8988T (cell line): Measurements from ENCODE around the gene SIRPB1.
"Not testable (repeated sequence)": the region's sequence is repeated elsewhere in the genome, so short reads cannot be mapped to it uniquely, and the experiment has no call there.

Experiments used
- DNase-seq: peaks from one replicate; pipeline ENCODE4 v3.0.0; 2011

The SIRPB1 gene

DNA sequence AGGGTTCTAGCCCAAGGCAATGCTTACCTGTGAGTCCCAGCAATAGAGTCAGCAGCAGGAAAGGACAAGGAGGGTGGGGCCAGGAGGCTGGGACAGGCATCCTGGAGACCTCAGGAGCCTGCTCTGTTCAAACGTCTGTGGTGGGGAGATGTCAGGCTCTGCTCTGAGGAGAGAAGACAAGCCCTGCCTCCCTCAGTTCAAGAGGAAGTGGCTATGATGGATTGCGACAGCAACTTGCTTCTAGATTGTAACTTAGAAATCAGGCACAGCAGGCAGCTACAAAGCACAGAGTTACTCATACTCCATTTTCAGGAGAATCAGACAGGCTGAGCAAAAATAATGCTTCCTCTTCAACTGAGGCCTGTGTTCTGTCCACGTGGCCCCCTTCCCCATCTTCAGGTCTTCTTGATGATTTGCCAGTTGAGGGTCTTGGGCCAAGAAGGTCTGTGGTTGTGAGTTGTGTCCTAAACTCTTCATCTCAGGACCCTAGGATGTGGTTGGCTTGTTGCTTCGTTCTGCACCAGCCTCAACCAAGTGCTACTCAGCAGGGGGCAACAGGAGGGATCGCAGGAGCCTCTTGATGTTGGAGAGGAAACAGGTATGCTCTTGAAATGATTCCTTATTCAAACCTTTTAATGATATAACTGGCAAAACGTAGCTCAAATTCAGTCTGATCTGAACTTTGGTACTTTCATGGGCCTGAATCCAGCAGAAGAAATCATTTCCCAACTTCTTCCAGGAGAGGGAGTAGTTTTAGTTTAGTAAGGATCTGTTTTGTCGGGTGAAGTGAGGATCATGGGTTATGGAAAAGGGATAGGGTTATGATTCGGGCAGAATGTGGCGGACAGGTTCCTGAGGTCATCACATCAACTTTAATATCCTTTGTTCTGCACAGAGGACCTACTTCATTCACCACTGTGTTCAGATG lies 31.0 kb downstream of the SIRPB1 start:
- DNase-seq = no peak

DNA sequence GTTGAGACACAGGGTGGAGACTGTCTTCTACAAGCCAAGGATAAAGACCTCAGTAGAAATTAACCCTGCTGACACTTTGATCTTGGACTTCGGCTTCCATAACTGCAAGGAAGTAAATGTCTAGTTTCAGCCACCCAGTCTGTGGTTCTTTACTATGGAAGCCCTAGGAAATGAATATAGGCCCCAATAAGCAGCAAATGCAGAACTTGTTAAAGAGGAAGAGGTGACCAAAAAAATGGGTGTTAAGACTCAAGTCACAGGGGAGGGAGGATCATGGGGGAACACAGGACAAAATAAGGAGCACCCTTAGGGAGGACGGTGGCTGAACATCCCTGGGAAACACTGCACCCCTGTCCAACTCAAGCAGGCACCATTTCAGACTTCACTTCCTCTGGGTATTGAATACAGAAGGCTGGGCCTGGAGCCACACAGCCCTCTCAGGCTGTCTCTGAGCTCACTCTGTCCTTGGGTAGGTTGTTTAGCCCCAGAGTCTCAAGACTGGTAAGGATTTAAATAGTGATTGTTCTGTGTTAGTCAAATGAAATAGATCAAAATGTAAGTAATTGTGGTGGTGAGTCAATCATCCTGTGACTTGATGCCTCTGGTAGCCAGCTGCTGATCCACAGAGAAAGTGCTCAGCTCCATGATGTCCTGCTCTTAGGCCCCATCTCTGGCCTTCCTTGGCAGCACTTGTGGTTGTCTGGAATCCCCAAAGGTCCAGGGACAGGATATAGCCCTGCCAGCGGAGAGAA lies 31.9 kb downstream of the SIRPB1 start:
- DNase-seq = no peak

DNA sequence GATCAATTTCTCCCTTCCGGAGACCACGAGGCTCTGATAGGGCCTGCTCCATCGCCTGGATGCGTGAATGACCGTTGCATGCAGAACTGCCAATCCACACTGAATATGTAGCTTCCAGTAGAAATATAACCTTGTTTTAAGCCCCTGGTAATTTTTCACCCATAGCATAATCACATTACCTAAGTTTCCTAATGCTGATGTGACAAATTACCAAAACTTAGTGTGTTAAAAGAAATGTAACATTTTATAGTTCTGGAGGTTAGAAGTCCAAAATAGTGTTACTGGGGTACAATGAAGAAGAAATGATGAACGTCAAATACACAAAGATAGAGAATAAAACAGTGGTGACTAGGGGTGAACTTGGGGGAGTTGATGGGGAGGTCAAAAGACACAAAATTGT lies 40.3 kb downstream of the SIRPB1 start:
- no peak for DNase-seq

DNA sequence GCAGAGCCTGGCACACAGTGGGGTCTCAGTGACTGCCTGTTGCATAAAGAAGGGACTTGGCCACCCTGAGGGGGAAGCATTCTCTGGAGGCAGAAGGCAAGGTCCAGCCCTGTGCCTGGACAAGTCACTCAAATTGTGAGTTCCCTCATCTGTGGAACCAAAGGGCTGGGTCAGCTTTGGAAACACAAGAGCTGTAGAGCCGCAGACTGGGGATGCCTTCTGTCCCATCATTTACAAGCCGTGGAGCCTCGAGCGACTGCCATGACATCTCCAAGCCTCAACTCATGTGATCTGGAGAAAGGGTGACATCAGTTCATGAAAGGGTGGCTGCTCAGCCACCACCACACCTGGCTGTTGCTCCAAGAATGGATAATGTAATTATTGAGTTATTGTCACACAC lies 41.9 kb downstream of the SIRPB1 start:
- no peak for DNase-seq

DNA sequence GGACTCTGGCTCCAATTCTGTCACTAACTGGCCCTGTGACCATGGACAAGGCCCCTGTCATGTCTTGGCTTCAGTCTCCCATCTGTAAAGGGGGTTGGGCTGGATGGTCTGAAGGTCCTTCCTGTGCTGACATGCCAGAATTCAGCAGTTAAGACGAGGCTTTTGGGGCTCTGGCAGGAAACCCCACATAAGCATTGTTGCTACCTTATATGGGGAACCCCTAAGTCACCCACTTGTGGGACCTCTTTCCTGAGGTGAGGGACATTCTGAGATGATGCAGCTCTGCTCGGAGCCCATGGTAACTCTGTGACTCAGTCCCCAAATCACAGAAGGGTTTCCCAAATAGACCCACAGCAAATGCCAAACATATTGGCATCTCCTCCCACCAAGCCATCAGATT lies 42.5 kb downstream of the SIRPB1 start:
- not testable (repeated sequence) for DNase-seq

DNA sequence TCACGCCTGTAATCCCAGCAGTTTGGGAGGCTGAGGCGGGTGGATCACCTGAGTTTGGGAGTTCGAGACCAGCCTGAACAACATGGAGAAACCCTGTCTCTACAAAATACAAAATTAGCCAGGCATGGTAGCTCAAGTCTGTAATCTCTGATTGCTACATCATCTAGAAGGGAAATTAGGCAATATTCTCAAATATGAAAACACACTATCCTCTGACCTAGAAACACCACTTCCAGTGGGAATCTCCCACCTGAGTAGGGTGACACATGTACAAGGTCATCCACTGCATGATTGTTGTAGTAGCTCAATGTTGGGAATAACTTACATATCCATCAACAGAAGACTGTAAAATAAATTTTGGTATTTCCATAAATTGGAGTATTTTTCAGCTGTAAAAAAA lies 43.2 kb downstream of the SIRPB1 start:
- no peak for DNase-seq

DNA sequence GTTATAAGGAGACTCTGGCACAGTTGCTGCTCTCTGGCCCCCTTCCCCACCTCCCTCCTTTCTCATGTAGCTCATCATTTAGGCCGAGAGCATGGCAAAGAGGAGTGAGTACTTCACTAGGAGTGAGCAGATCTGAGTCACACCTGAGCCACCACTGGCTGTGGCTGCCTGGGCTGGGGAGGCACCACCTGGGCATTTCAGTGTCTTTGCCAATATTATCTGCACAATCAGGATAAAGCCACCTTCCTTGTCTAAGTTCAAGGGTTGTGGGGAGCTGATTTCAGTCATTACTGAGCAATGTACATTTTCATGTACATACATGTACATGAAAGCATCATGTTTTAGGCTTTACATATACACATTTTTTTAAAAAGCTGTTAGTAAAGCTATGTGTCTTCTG lies 43.8 kb downstream of the SIRPB1 start:
- not testable (repeated sequence) for DNase-seq

DNA sequence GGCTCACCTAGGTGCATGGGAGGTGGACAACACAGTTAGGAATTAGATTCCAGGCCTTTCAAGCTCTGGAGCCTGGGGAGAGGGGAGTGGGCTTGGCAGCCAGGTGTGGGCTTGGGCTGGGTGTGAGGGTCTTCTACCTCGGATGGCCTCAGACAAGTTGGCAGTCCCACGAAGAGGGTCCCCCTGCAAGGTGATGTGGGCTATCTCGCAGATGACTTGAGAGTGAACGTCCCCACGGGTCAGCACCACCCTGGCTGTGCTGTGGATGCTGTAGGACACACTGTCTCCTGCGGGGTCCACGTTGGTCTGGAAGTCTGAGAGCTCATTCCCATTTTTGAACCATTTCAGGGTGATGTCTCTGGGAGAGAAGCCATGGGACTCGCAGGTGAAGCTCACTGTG lies 48.2 kb downstream of the SIRPB1 start:
- DNase-seq = not testable (repeated sequence)
